PC-9 (cell line): ENCODE measurements around the gene CACNA1S. TPM values are rescaled to one million over a fixed set of nuclear protein-coding genes. Genes with fewer than 3 reads are reported as not detected.

Source experiments
- BruUV-seq: library from RNA; stranded (reverse); fragments of 400-500 nt; replicated peaks from 2 replicates; lab custom pipeline; 2021; lab: Mats Ljungman, UMichigan
- CTCF ChIA-PET: fragments of 300-600 bp; sonication (Branson Sonifier 250); formaldehyde crosslinking; loops from one replicate; lab custom pipeline; 2022; ENCODE audit warnings: antibody characterized with exemption; lab: Charles Lee
- POLR2A ChIA-PET: fragments of 300-600 bp; sonication (Branson Sonifier 250); formaldehyde crosslinking; loops from one replicate; lab custom pipeline; 2022; ENCODE audit warnings: antibody characterized with exemption; ENCODE audit not compliant: unreplicated experiment; lab: Charles Lee
- DNase-seq, 2 experiments: peaks; one replicate each; pipeline versions ENCODE4 v3.0.0 to v3.0.0-alpha.2; 2015 to 2022; ENCODE audit warnings: mixed read lengths in 1 of 2
- H2AFZ ChIP-seq: fragments of 200-600 bp; sonication (generic); 2 replicates; pipeline ENCODE4 v1.8.1; 2017; ENCODE audit warnings: antibody characterized with exemption
- H3F3A ChIP-seq: fragments of 200-600 bp; sonication (generic); 2 replicates; pipeline ENCODE4 v1.8.1; 2017; ENCODE audit warnings: antibody characterized with exemption, mild to moderate bottlenecking, low read depth; ENCODE audit not compliant: insufficient read depth
- H3K27ac ChIP-seq: fragments of 200-600 bp; sonication (generic); 2 replicates; pipeline ENCODE4 v1.6.1; 2016; ENCODE audit warnings: mixed run types
- H3K27me3 ChIP-seq: fragments of 200-600 bp; sonication (generic); 2 replicates; pipeline ENCODE4 v1.6.1; 2016; ENCODE audit warnings: low read depth, mixed run types; ENCODE audit not compliant: insufficient read depth
- H3K36me3 ChIP-seq: fragments of 200-600 bp; sonication (generic); 2 replicates; pipeline ENCODE4 v1.6.1; 2016; ENCODE audit warnings: low read depth, mixed run types
- H3K4me1 ChIP-seq: fragments of 200-600 bp; sonication (generic); replicated peaks from 2 replicates; pipeline ENCODE4 v1.6.1; 2016; ENCODE audit warnings: mixed run types; ENCODE audit not compliant: insufficient read depth
- H3K4me2 ChIP-seq: fragments of 200-600 bp; sonication (generic); 2 replicates; pipeline ENCODE4 v1.6.1; 2017; ENCODE audit warnings: mixed run types
- H3K4me3 ChIP-seq: fragments of 200-600 bp; sonication (generic); 2 replicates; pipeline ENCODE4 v1.6.1; 2016; ENCODE audit warnings: mixed run types
- H3K79me2 ChIP-seq: fragments of 200-600 bp; sonication (generic); 2 replicates; pipeline ENCODE4 v1.6.1; 2017; ENCODE audit warnings: low read depth, mixed run types
- H3K9me2 ChIP-seq: fragments of 200-600 bp; sonication (generic); 2 replicates; pipeline ENCODE4 v1.8.1; 2017; ENCODE audit warnings: mild to moderate bottlenecking; ENCODE audit not compliant: insufficient read depth
- H3K9me3 ChIP-seq: fragments of 200-600 bp; sonication (generic); 2 replicates; pipeline ENCODE4 v1.8.1; 2016; ENCODE audit warnings: low read depth; ENCODE audit not compliant: insufficient read depth
- H4K20me1 ChIP-seq: fragments of 200-600 bp; sonication (generic); 2 replicates; pipeline ENCODE4 v1.8.1; 2017; ENCODE audit not compliant: insufficient read depth
- EZH2 ChIP-seq: fragments of 200-600 bp; sonication (generic); IDR thresholded peaks from 2 replicates; pipeline ENCODE4 v1.8.0; 2017; ENCODE audit warnings: antibody characterized with exemption, low read depth
- intact Hi-C: fragments of 100-400 bp; cut with micrococcal nuclease; formaldehyde crosslinking; loops from one replicate; pipeline ENCODE4 v1.10.0; 2022; ENCODE audit not compliant: unreplicated experiment
- total RNA-seq: library from RNA; stranded (reverse); gene quantifications from 2 replicates; pipeline ENCODE4 v1.2.3, GENCODE V29; 2021
- TF ChIP-seq, protein P1 (sequence below): fragments of 200-600 bp; sonication (generic); conservative IDR thresholded peaks from 2 replicates; pipeline ENCODE4 v1.6.1; 2017; ENCODE audit warnings: mixed run types, antibody characterized with exemption, mild to moderate bottlenecking, moderate library complexity

Gene CACNA1S
- total RNA-seq, 1 experiment from 2014 or later, result not detected

DNA sequence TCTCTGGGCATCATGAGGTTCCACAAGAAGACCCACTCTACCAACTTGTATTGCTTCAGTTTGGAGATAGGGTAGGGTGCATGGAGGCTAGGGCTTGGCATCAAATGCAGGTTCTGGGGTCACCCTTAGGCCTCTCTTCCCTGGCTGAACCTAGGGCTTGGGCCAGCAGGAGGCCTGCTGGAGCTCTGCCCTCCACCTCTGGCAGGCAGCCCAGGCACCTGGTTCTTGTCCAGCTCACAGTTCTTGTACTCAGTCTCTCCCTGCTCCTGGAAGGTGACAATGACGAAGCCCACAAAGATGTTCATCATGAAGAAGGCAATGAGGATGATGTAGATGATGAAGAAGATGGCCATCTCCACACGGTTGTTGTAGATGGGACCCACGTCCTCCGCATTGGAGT lies 51.2 kb downstream of the CACNA1S start:
- Histone ChIP-seq H3K27ac (no peak overlapping the region), H3K4me3 (no peak overlapping the region), H3K4me2 (no peak overlapping the region), H3K9me2 (no peaks in the 10 kb centered on the region), H3K36me3 (no peaks in the 10 kb centered on the region), H3K9me3 (no peaks in the 10 kb centered on the region), H3K79me2 (no peaks in the 10 kb centered on the region), H3F3A (no peaks in the 10 kb centered on the region), H3K4me1 (no peaks in the 10 kb centered on the region), H2AFZ (no peak overlapping the region), H4K20me1 (no peaks in the 10 kb centered on the region), H3K27me3 (peaks cover 42% of the 10 kb centered on the region)
- ChIA-PET CTCF (no interaction called here), POLR2A (no interaction called here)
- no TSS peak for BruUV-seq
- intact Hi-C loops, result no loop called here
- TF ChIP-seq EZH2, result no peak
- TF ChIP-seq, protein P1, sequence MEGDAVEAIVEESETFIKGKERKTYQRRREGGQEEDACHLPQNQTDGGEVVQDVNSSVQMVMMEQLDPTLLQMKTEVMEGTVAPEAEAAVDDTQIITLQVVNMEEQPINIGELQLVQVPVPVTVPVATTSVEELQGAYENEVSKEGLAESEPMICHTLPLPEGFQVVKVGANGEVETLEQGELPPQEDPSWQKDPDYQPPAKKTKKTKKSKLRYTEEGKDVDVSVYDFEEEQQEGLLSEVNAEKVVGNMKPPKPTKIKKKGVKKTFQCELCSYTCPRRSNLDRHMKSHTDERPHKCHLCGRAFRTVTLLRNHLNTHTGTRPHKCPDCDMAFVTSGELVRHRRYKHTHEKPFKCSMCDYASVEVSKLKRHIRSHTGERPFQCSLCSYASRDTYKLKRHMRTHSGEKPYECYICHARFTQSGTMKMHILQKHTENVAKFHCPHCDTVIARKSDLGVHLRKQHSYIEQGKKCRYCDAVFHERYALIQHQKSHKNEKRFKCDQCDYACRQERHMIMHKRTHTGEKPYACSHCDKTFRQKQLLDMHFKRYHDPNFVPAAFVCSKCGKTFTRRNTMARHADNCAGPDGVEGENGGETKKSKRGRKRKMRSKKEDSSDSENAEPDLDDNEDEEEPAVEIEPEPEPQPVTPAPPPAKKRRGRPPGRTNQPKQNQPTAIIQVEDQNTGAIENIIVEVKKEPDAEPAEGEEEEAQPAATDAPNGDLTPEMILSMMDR, result no peak
- DNase-seq, result no peak

DNA sequence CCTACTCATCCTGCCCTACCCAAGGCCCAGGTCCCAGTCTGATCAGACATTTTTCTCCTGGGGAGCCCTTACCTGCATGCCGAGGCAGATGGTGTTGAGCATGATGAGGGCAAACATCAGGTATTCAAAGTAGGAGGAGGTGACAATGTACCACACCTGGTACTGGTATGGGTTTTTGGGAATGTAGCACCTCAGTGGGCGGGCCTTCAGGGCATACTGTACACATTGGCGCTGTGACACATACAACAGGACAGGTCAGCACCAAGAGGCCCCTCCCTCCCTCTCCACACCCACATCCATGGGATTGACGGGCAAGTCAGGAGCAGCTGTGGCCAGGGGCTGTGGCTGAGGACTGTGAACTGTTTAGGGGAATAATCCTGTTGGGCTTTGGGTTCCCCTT lies 51.6 kb downstream of the CACNA1S start:
- no peaks in the 10 kb centered on the region for H3F3A ChIP-seq
- CTCF ChIA-PET, result no interaction called here
- no peaks in the 10 kb centered on the region for H3K79me2 ChIP-seq
- H3K9me3 ChIP-seq, result no peaks in the 10 kb centered on the region
- H3K4me1 ChIP-seq, result no peaks in the 10 kb centered on the region
- no TSS peak for BruUV-seq
- H2AFZ ChIP-seq, result no peak overlapping the region
- no peaks in the 10 kb centered on the region for H4K20me1 ChIP-seq
- TF ChIP-seq EZH2, result no peak
- TF ChIP-seq, protein P1, result no peak
- H3K9me2 ChIP-seq, result no peaks in the 10 kb centered on the region
- H3K27ac ChIP-seq, result no peak overlapping the region
- peaks cover 40% of the 10 kb centered on the region for H3K27me3 ChIP-seq
- intact Hi-C loops, result no loop called here
- no peak overlapping the region for H3K4me2 ChIP-seq
- no peak overlapping the region for H3K4me3 ChIP-seq
- POLR2A ChIA-PET, result no interaction called here
- H3K36me3 ChIP-seq, result no peaks in the 10 kb centered on the region
- DNase-seq, result peak in 1 of 2 experiments; percentile 15

DNA sequence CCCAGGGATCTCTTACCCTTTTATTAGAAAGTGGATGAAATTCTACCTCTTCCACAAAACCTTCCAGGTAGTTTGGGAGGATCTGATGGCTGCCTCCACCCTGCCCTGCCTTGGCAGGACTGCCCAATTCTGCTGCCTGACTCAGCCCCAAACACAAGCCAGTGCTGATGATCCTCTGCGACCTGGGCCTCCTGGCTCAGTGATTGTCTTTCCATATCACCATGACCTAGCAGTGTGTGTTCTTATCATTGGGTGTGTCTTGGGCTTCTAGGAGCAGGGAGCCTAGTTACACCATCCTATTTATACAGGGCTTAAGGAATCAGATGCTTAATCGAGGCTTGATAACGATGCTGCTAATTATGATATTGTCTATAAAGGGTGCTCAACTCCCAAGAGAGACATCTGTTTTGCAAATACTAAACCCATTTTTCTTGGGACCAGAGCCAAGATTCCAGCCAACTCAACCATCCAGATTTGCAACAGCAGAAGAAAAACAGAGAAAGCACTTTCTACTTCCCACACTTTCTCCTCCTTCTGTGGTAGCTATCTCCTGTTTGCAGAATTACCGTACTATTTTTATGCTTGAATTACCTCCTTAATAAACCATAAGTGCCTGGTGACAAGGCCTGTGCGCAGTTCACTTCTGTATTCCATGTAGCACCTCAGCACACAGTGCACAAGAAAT lies 52.2 kb downstream of the CACNA1S start:
- no peaks in the 10 kb centered on the region for H3F3A ChIP-seq
- DNase-seq, result no peak
- BruUV-seq, result no TSS peak
- CTCF ChIA-PET, result no interaction called here
- no peaks in the 10 kb centered on the region for H3K36me3 ChIP-seq
- no peaks in the 10 kb centered on the region for H3K79me2 ChIP-seq
- H2AFZ ChIP-seq, result no peak overlapping the region
- no peak overlapping the region for H3K27ac ChIP-seq
- intact Hi-C loops, result no loop called here
- H3K4me1 ChIP-seq, result no peaks in the 10 kb centered on the region
- H3K9me2 ChIP-seq, result no peaks in the 10 kb centered on the region
- POLR2A ChIA-PET, result interaction anchor here (0.6 kb wide), 1 partner anchor 438 kb away, joined by 4 read pairs; no protein-coding TSS in a partner anchor
- no peak overlapping the region for H3K4me3 ChIP-seq
- H3K9me3 ChIP-seq, result no peaks in the 10 kb centered on the region
- no peaks in the 10 kb centered on the region for H4K20me1 ChIP-seq
- TF ChIP-seq EZH2, result no peak
- TF ChIP-seq, protein P1, result no peak
- no peak overlapping the region for H3K4me2 ChIP-seq
- peaks cover 42% of the 10 kb centered on the region for H3K27me3 ChIP-seq
